ENCODE results near the gene SMTNL2.
A peak's percentile ranks its signal among the peaks of the same experiment; 100 is the strongest.

SMTNL2 gene

GRCh38 chr17:4584101-4584916, at the start of gene SMTNL2:
Gene SMTNL2, plus strand, starts transcription at chr17:4584529. Its CDS starts 77 bp downstream, at chr17:4584606.
- peak; percentile 54 for DNase-seq

- DNase-seq = no peak
Observed at GRCh38 chr17:4534928-4535666, 49.2 kb upstream of the SMTNL2 start.

- no peak for DNase-seq
Observed at GRCh38 chr17:4535667-4536258, 48.6 kb upstream of the SMTNL2 start.

- DNase-seq = no peak
Observed at GRCh38 chr17:4536259-4536741, 48.0 kb upstream of the SMTNL2 start.

- no peak for DNase-seq
Observed at GRCh38 chr17:4536742-4537411, 47.5 kb upstream of the SMTNL2 start.

GRCh38 chr17:4537451-4538235, 46.7 kb upstream of the SMTNL2 start:
- no peak for DNase-seq

GRCh38 chr17:4538236-4539002, 45.9 kb upstream of the SMTNL2 start:
- DNase-seq = no peak

GRCh38 chr17:4539025-4539424, 45.3 kb upstream of the SMTNL2 start:
- no peak for DNase-seq

- DNase-seq = no peak
Observed at GRCh38 chr17:4539576-4540223, 44.6 kb upstream of the SMTNL2 start.

GRCh38 chr17:4540224-4540651, 44.1 kb upstream of the SMTNL2 start:
- no peak for DNase-seq

- no peak for DNase-seq
Observed at GRCh38 chr17:4540687-4541327, 43.5 kb upstream of the SMTNL2 start.

GRCh38 chr17:4541328-4542002, 42.9 kb upstream of the SMTNL2 start:
- no peak for DNase-seq

- no peak for DNase-seq
Observed at GRCh38 chr17:4542003-4542725, 42.2 kb upstream of the SMTNL2 start.

- DNase-seq = no peak
Observed at GRCh38 chr17:4542726-4543191, 41.6 kb upstream of the SMTNL2 start.

GRCh38 chr17:4543557-4544026, 40.7 kb upstream of the SMTNL2 start:
- DNase-seq = no peak

GRCh38 chr17:4544135-4544950, 40.0 kb upstream of the SMTNL2 start:
- DNase-seq = no peak

- no peak for DNase-seq
Observed at GRCh38 chr17:4544951-4545216, 39.4 kb upstream of the SMTNL2 start.
